HepG2 (cell line): ENCODE results near the gene FAM187B. TPM values are rescaled to one million over a fixed set of nuclear protein-coding genes. Genes with fewer than 3 reads are reported as not detected.

Experiments
- ATAC-seq: fragments of 200-7000 bp; cut with Tn5 transposase; 3 replicates; pipeline ENCODE4 v1.9.1; 2020; ENCODE audit warnings: mild to moderate bottlenecking, moderate library complexity
- BruUV-seq: library from RNA; stranded (reverse); fragments of 400-500 nt; replicated peaks from 2 replicates; lab custom pipeline; 2021; lab: Mats Ljungman, UMichigan
- CTCF ChIA-PET: fragments of 300-600 bp; formaldehyde crosslinking; extraction: SDS; loops from one replicate; lab custom pipeline; 2021; ENCODE audit warnings: low total read pairs, inconsistent platforms, low intra/inter-chr PET ratio; lab: Yijun Ruan, JAX
- POLR2A ChIA-PET: fragments of 350-600 bp; sonication (Branson Sonifier 250); formaldehyde crosslinking; loops from one replicate; lab custom pipeline; 2020; ENCODE audit warnings: antibody characterized with exemption, inconsistent platforms; lab: Yijun Ruan, JAX
- DNase-seq: peaks from one replicate; pipeline ENCODE4 v3.0.0-alpha.2; 2015; ENCODE audit warnings: low spot score
- FAIRE-seq: peaks from 3 replicates; lab custom pipeline; 2011; peaks lifted over from hg19 to GRCh38; lab: Jason Lieb, UNC
- H2AFZ ChIP-seq: one replicate; pipeline ENCODE4 v1.6.1; 2011; ENCODE audit warnings: low read length, inconsistent platforms
- H3K27ac ChIP-seq: fragments of 300-600 bp; 3 replicates; pipeline ENCODE4 v1.8.0; 2011; ENCODE audit warnings: mixed run types, mild to moderate bottlenecking, mixed read lengths, low read length, inconsistent platforms; ENCODE audit not compliant: insufficient read depth; ENCODE audit errors: extremely low read length
- H3K27me3 ChIP-seq, 2 experiments: fragments of 200-600 bp in 1 of 2; 2 replicates in 1 of 2; 3 replicates in 1 of 2; pipeline versions ENCODE4 v1.6.0 to v1.8.0; 2011; ENCODE audit warnings: low read length in 2 of 2, mild to moderate bottlenecking in 2 of 2, moderate library complexity in 2 of 2, inconsistent platforms in 1 of 2; ENCODE audit not compliant: insufficient read depth in 2 of 2, control insufficient read depth in 1 of 2
- H3K36me3 ChIP-seq, 2 experiments: fragments of 200-600 bp in 1 of 2; replicated peaks in 1 of 2; 2 replicates in 1 of 2; 3 replicates in 1 of 2; pipeline versions ENCODE4 v1.5.1 to v1.8.0; 2011; ENCODE audit warnings: low read length in 2 of 2, inconsistent platforms in 1 of 2; ENCODE audit not compliant: insufficient read depth in 2 of 2, control insufficient read depth in 1 of 2
- H3K4me1 ChIP-seq: 2 replicates; pipeline ENCODE4 v1.5.1; 2012; ENCODE audit warnings: low read length, inconsistent platforms; ENCODE audit not compliant: insufficient read depth
- H3K4me2 ChIP-seq: 2 replicates; pipeline ENCODE4 v1.6.0; 2011; ENCODE audit warnings: low read depth, low read length, inconsistent platforms
- H3K4me3 ChIP-seq, 3 experiments: fragments of 200-600 bp in 1 of 3; sonication (generic), shearing (Covaris generic) in 1 of 3; replicated peaks in 1 of 3; 2 replicates each; pipeline ENCODE4 v1.5.1; 2011 to 2016; ENCODE audit warnings: low read length in 3 of 3, inconsistent platforms in 2 of 3, low read depth in 2 of 3, mild to moderate bottlenecking in 2 of 3, control low read depth in 1 of 3, mixed read lengths in 1 of 3; ENCODE audit not compliant: insufficient read depth in 1 of 3
- H3K79me2 ChIP-seq: one replicate; pipeline ENCODE4 v1.6.1; 2011; ENCODE audit warnings: low read length, inconsistent platforms; ENCODE audit not compliant: insufficient read depth
- H3K9ac ChIP-seq: 2 replicates; pipeline ENCODE4 v1.6.0; 2011; ENCODE audit warnings: mild to moderate bottlenecking, low read depth, low read length, inconsistent platforms; ENCODE audit not compliant: insufficient read depth
- H3K9me3 ChIP-seq: 2 replicates; pipeline ENCODE4 v1.5.1; 2012; ENCODE audit warnings: mild to moderate bottlenecking, low read length
- H4K20me1 ChIP-seq: 2 replicates; pipeline ENCODE4 v1.6.0; 2011; ENCODE audit warnings: inconsistent platforms, mild to moderate bottlenecking, low read length, moderate library complexity; ENCODE audit not compliant: insufficient read depth
- FOSL1 ChIP-seq: sonication (generic); formaldehyde crosslinking; IDR thresholded peaks from 2 replicates; pipeline ENCODE4 v1.9.0; 2021; ENCODE audit warnings: missing genetic modification reagents, borderline replicate concordance
- HINFP ChIP-seq: sonication (generic); formaldehyde crosslinking; IDR thresholded peaks from 2 replicates; pipeline ENCODE4 v1.4.0; 2020; ENCODE audit warnings: low read depth, mild to moderate bottlenecking, missing genetic modification reagents
- POLR2AphosphoS5 ChIP-seq: IDR thresholded peaks from 2 replicates; pipeline ENCODE4 v1.6.1; 2012; ENCODE audit warnings: low read depth, low read length
- PTBP1 ChIP-seq: fragments of 200-400 bp; formaldehyde crosslinking; IDR thresholded peaks from 2 replicates; pipeline ENCODE4 v1.6.1; 2018; ENCODE audit warnings: low read length, low read depth; ENCODE audit not compliant: poor library complexity, severe bottlenecking
- TBL1XR1 ChIP-seq: fragments of 150-350 bp; IDR thresholded peaks from 2 replicates; pipeline ENCODE4 v1.6.1; 2014; ENCODE audit warnings: borderline replicate concordance, low read length; ENCODE audit not compliant: partially characterized antibody
- TCF7 ChIP-seq: sonication (generic); IDR thresholded peaks from 2 replicates; pipeline ENCODE4 v1.6.1; 2016; ENCODE audit warnings: antibody characterized with exemption, low read depth
- TEAD2 ChIP-seq: sonication (generic); formaldehyde crosslinking; IDR thresholded peaks from 2 replicates; pipeline ENCODE4 v1.9.0; 2021; ENCODE audit warnings: missing genetic modification reagents
- ZNF253 ChIP-seq: sonication (generic); formaldehyde crosslinking; IDR thresholded peaks from 2 replicates; pipeline ENCODE4 v1.8.0; 2022; ENCODE audit warnings: mild to moderate bottlenecking, missing genetic modification reagents, borderline replicate concordance
- ZNF431 ChIP-seq: sonication (generic); formaldehyde crosslinking; IDR thresholded peaks from 2 replicates; pipeline ENCODE4 v1.9.0; 2022; ENCODE audit warnings: missing genetic modification reagents, low read depth, mild to moderate bottlenecking, borderline replicate concordance
- WGBS: methylation state at CpG from one replicate; pipeline ENCODE4 v1.1.6; 2017; ENCODE audit warnings: low lambda C conversion rate; 5-methylcytosine and 5-hydroxymethylcytosine counted together
- in situ Hi-C: cut with HindIII; loops from 2 replicates; pipeline ENCODE4 v1.10.0; 2017; ENCODE audit warnings: low pct_unique_long_range_greater_than_20kb; ENCODE audit not compliant: extremely low pct_ligation_motif_present
- intact Hi-C: fragments of 100-400 bp; cut with micrococcal nuclease; formaldehyde crosslinking; loops from one replicate; pipeline ENCODE4 v1.10.0; 2022; ENCODE audit not compliant: unreplicated experiment
- polyA plus RNA-seq, 8 experiments: library from polyadenylated mRNA; depleted of rRNA in 3 of 8; stranded (reverse) in 7 of 8; unstranded in 1 of 8; fragments of >200 nt; fragmentation: Illumina TruSeq in 4 of 8; extraction: Trizol in 4 of 8; gene quantifications; 2 replicates each; pipeline versions ENCODE4 v1.2.1 to v1.2.3, GENCODE V29; 2011 to 2016; ENCODE audit warnings: low read depth in 4 of 8, missing spikeins in 1 of 8, mixed read lengths in 1 of 8; ENCODE audit not compliant: insufficient read depth in 1 of 8
- total RNA-seq, 5 experiments: library from RNA; depleted of rRNA; stranded (reverse); fragments of >200 nt; fragmentation: Illumina TruSeq; extraction: Trizol; gene quantifications; 2 replicates each; pipeline ENCODE4 v1.2.3, GENCODE V29; 2016; ENCODE audit warnings: low read depth in 1 of 5

Gene FAM187B
- total and polyA plus RNA-seq, 2 of the 13 experiments (the other 11 are each of a cell fraction or from before 2014, with no cell fraction given), result not detected

GRCh38 chr19:35202722-35203688, 25.5 kb downstream of the FAM187B start:
- no peak for ATAC-seq
- intact Hi-C loops (no loop called here), in situ Hi-C loops (no loop called here)
- no peak overlapping the region for H3K4me3 ChIP-seq
- H3K79me2 ChIP-seq, result no peaks in the 10 kb centered on the region
- H3K4me1 ChIP-seq, result no peaks in the 10 kb centered on the region
- BruUV-seq, result no TSS peak
- H3K9ac ChIP-seq, result no peak overlapping the region
- H2AFZ ChIP-seq, result no peak overlapping the region
- WGBS, result 39% methylated on average over 4 of the region's 4 CpGs
- DNase-seq, result no peak
- no peak for TF ChIP-seq TBL1XR1
- TF ChIP-seq HINFP (CRISPR knock-in tag), result no peak
- TF ChIP-seq PTBP1, result no peak
- TF ChIP-seq TCF7, result no peak
- TF ChIP-seq ZNF253 (CRISPR knock-in tag), result no peak
- TF ChIP-seq FOSL1 (CRISPR knock-in tag), result no peak
- no peak for TF ChIP-seq POLR2AphosphoS5
- TF ChIP-seq TEAD2, result no peak
- no peak for TF ChIP-seq ZNF431
- H3K9me3 ChIP-seq, result no peaks in the 10 kb centered on the region
- H3K36me3 ChIP-seq, result no peaks in the 10 kb centered on the region
- FAIRE-seq, result no peak
- H3K27ac ChIP-seq, result no peak overlapping the region
- no peak overlapping the region for H3K4me2 ChIP-seq
- ChIA-PET POLR2A (no interaction called here), CTCF (no interaction called here)
- no peaks in the 10 kb centered on the region for H4K20me1 ChIP-seq
- peaks cover 1 to 7% of the 10 kb centered on the region in 2 experiments; a peak in 3 of 5 replicates for H3K27me3 ChIP-seq
